ENCODE measurements around the gene DYNC2H1.

The DYNC2H1 gene

GRCh38 chr11:103407641-103408040 is 298.4 kb downstream of the DYNC2H1 start:
- no peak for DNase-seq (ENCODE audit: low read depth)
- TF ChIP-seq CTCF (conservative IDR thresholded peaks at IDR 0.05; ENCODE audit: low read length): no peak
- no peak overlapping the region for H3K4me3 ChIP-seq (ENCODE audit: low read length)

- no peak overlapping the region for H3K4me3 ChIP-seq (ENCODE audit: low read length)
- DNase-seq (ENCODE audit: low read depth): no peak
- no peak for TF ChIP-seq CTCF (conservative IDR thresholded peaks at IDR 0.05; ENCODE audit: low read length)
These were observed 304.2 kb downstream of the DYNC2H1 start for GRCh38 chr11:103413266-103413888.

GRCh38 chr11:103418014-103418413 is 308.8 kb downstream of the DYNC2H1 start:
- no peak for TF ChIP-seq CTCF (conservative IDR thresholded peaks at IDR 0.05; ENCODE audit: low read length)
- no peak overlapping the region for H3K4me3 ChIP-seq (ENCODE audit: low read length)
- no peak for DNase-seq (ENCODE audit: low read depth)

GRCh38 chr11:103420593-103420992 is 311.4 kb downstream of the DYNC2H1 start:
- DNase-seq (ENCODE audit: low read depth): peak; percentile 50
- H3K4me3 ChIP-seq (ENCODE audit: low read length): no peak overlapping the region
- no peak for TF ChIP-seq CTCF (conservative IDR thresholded peaks at IDR 0.05; ENCODE audit: low read length)

- TF ChIP-seq CTCF (conservative IDR thresholded peaks at IDR 0.05; ENCODE audit: low read length): no peak
- peak; percentile 71 for DNase-seq (ENCODE audit: low read depth)
- H3K4me3 ChIP-seq (ENCODE audit: low read length): no peak overlapping the region
These were observed 324.3 kb downstream of the DYNC2H1 start for GRCh38 chr11:103433386-103434072.

GRCh38 chr11:103434073-103434411 is 324.8 kb downstream of the DYNC2H1 start:
- no peak for TF ChIP-seq CTCF (conservative IDR thresholded peaks at IDR 0.05; ENCODE audit: low read length)
- no peak overlapping the region for H3K4me3 ChIP-seq (ENCODE audit: low read length)
- peak; percentile 5 for DNase-seq (ENCODE audit: low read depth)

- H3K4me3 ChIP-seq (ENCODE audit: low read length): no peak overlapping the region
- no peak for DNase-seq (ENCODE audit: low read depth)
- no peak for TF ChIP-seq CTCF (conservative IDR thresholded peaks at IDR 0.05; ENCODE audit: low read length)
These were observed 327.0 kb downstream of the DYNC2H1 start for GRCh38 chr11:103436131-103436770.

Data from AG10803 (cell line).